Uterus (tissue), 2 donors: Measurements from ENCODE around the gene NUBP1.

ENCODE experiments used
- CTCF ChIP-seq, 4 experiments: fragments of 200-600 bp in 2 of 4; fragments of 450-650 bp in 2 of 4; sonication (generic) in 2 of 4; IDR thresholded peaks; one replicate each; pipeline ENCODE4 v1.5.1; 2016 to 2019; ENCODE audit warnings: antibody characterized with exemption in 4 of 4, mild to moderate bottlenecking in 2 of 4, moderate library complexity in 1 of 4
- POLR2A ChIP-seq, 2 donors: fragments of 450-650 bp; IDR thresholded peaks; one replicate each; pipeline ENCODE4 v1.6.1; 2016; ENCODE audit warnings: antibody characterized with exemption in 2 of 2, mild to moderate bottlenecking in 1 of 2, moderate library complexity in 1 of 2

GRCh38 chr16:10740845-10741208 lies 2.8 kb upstream of the NUBP1 start:
- no peak for TF ChIP-seq CTCF (IDR thresholded peaks at IDR 0.05)
- TF ChIP-seq POLR2A (IDR thresholded peaks at IDR 0.05) = no peak
